Measurements from ENCODE around the gene HLA-DOA. TPM values are rescaled to one million over a fixed set of nuclear protein-coding genes. Genes with fewer than 3 reads are reported as not detected.
A peak's percentile ranks its signal among the peaks of the same experiment; 100 is the strongest.

Gene HLA-DOA
- total and polyA plus RNA-seq, 2 of the 8 experiments (the other 6 are each of a cell fraction or from before 2014, with no cell fraction given): 23.7 to 89.0 TPM

GRCh38 chr6:32967151-32968091, 42.0 kb downstream of the HLA-DOA start:
- FAIRE-seq: peak; percentile 86
- TF ChIP-seq RAD21 (IDR thresholded peaks at IDR 0.05 in 1 of 2, conservative IDR thresholded peaks at IDR 0.05 in 1 of 2; ENCODE audit: low read depth in 2 of 2, low read length in 2 of 2) (peak; percentile 38 to 47; a peak in 3 of 4 replicates), TBP (IDR thresholded peaks at IDR 0.05; ENCODE audit: low read depth, low read length) (0 out of 2 replicates have a peak, but pooled peaks have one; percentile 13), MAX (IDR thresholded peaks at IDR 0.05) (no peak), RFX5 (IDR thresholded peaks at IDR 0.05; ENCODE audit: borderline replicate concordance, low read depth, low read length) (peak; percentile 35; the same call in 1 of the 2 replicates), GTF2F1 (IDR thresholded peaks at IDR 0.05; ENCODE audit: borderline replicate concordance, low read depth, low read length) (no peak), SAP30 (IDR thresholded peaks at IDR 0.05; ENCODE audit: insufficient read depth, insufficient replicate concordance, low read length) (peak; percentile 69), SIN3A (conservative IDR thresholded peaks at IDR 0.05 in 1 of 2, IDR thresholded peaks at IDR 0.05 in 1 of 2; ENCODE audit: low read depth in 1 of 2, low read length in 2 of 2) (peak; percentile 30 to 89; a peak in 2 of 4 replicates)

More at GRCh38 chr6:32967151-32968091, 42.0 kb downstream of the HLA-DOA start:
- Histone ChIP-seq H3K4me3 (ENCODE audit: extremely low read depth in 1 of 4, insufficient read depth in 2 of 4, low read depth in 3 of 4, low read length in 4 of 4) (peak overlapping the region; percentile 90 to 99 (median 96)), H3K18ac (ENCODE audit: extremely low read depth, low read length) (0 out of 2 replicates have a peak overlapping the region, but pooled peaks have one; percentile 84), H2BK20ac (ENCODE audit: low read length) (no peak overlapping the region), H2BK15ac (ENCODE audit: low read length) (peak overlapping the region; percentile 84; the same call in 1 of the 2 replicates), H3K4ac (replicated peaks; ENCODE audit: insufficient read length, low read depth, low read length) (peak overlapping the region; percentile 49), H3K79me1 (ENCODE audit: low read depth, low read length) (no peaks in the 10 kb centered on the region; the same call in 1 of the 2 replicates), H3K27me3 (replicated peaks in 1 of 4; ENCODE audit: control insufficient read depth in 3 of 4, extremely low read depth in 1 of 4, insufficient read depth in 3 of 4, low read length in 3 of 4) (no peaks in the 10 kb centered on the region), H3K27ac (ENCODE audit: low read depth, low read length) (0 out of 2 replicates have a peak overlapping the region, but pooled peaks have one; percentile 99), H3K14ac (ENCODE audit: insufficient read length) (no peak overlapping the region), H3K36me3 (ENCODE audit: control insufficient read depth in 2 of 4, insufficient read depth in 4 of 4, low read length in 3 of 4) (peaks cover 0 to 4% (median 1%) of the 10 kb centered on the region in 4 experiments; a peak in 3 of 8 replicates), H4K8ac (ENCODE audit: extremely low read depth, insufficient read depth, low read length) (no peak overlapping the region), H3K79me2 (ENCODE audit: control insufficient read depth in 1 of 2, insufficient read depth in 2 of 2, low read length in 2 of 2) (peaks cover 6 to 72% of the 10 kb centered on the region in 2 experiments), H2BK12ac (ENCODE audit: low read depth, low read length) (peak overlapping the region; percentile 82; the same call in 1 of the 2 replicates), H3K9me3 (ENCODE audit: insufficient read depth in 2 of 2, low read depth in 1 of 2, low read length in 1 of 2) (no peaks in the 10 kb centered on the region; a peak in 1 of 4 replicates), H2AFZ (ENCODE audit: low read length) (no peak overlapping the region), H4K20me1 (replicated peaks in 1 of 2; ENCODE audit: control insufficient read depth in 1 of 2, insufficient read depth in 2 of 2, low read length in 2 of 2) (peaks cover 1 to 3% of the 10 kb centered on the region in 2 experiments), H3K4me2 (ENCODE audit: insufficient read depth in 1 of 2, low read depth in 2 of 2, low read length in 2 of 2) (peak overlapping the region; percentile 75 to 76), H3K9ac (replicated peaks in 1 of 4; ENCODE audit: extremely low read depth in 1 of 4, low read depth in 3 of 4, low read length in 3 of 4) (peak overlapping the region in 3 of 4 experiments; percentile 67 to 97 (median 91); a peak in 6 of 7 replicates), H2AK5ac (ENCODE audit: low read depth, low read length) (no peak overlapping the region), H4K91ac (replicated peaks; ENCODE audit: insufficient read length, low read length) (peak overlapping the region; percentile 72), H3K4me1 (replicated peaks in 1 of 4; ENCODE audit: control insufficient read depth in 3 of 4, insufficient read depth in 4 of 4, low read length in 3 of 4) (peaks cover 0 to 5% (median under 1%) of the 10 kb centered on the region in 4 experiments; a peak in 3 of 7 replicates), H2BK5ac (ENCODE audit: low read depth, low read length) (peak overlapping the region; percentile 97; the same call in 1 of the 2 replicates), H4K5ac (ENCODE audit: insufficient read length, low read depth, low read length) (peak overlapping the region; percentile 94), H2BK120ac (replicated peaks; ENCODE audit: low read depth, low read length) (peak overlapping the region; percentile 51), H3K23me2 (ENCODE audit: low read depth, low read length) (peaks cover 8% of the 10 kb centered on the region), H3K23ac (ENCODE audit: insufficient read length) (no peak overlapping the region), H3K56ac (replicated peaks; ENCODE audit: insufficient read length, low read depth, low read length) (no peak overlapping the region)
- DNase-seq (ENCODE audit: low read depth in 1 of 2, low spot score in 2 of 2): peak in 1 of 2 experiments; percentile 44
- POLR2A ChIA-PET (ENCODE audit: partially characterized antibody): interaction anchor here (0.7 to 33.3 kb wide), 9 partner anchors 1 to 282 kb away, joined by 3 to 1158 read pairs (median 49); partner anchors contain the start of genes BRD2, HLA-DMA, HLA-DMB and PSMB9
- CTCF ChIA-PET (ENCODE audit: partially characterized antibody): interaction anchor here (1.0 to 14.6 kb wide), 15 partner anchors 9 to 314 kb away, joined by 3 to 168 read pairs (median 5); partner anchors contain the start of genes HLA-DMA and TAP2
- 12% methylated on average over 16 of the region's 16 CpGs; no CpG with 5 or more reads in 1 of the 2 experiments for WGBS, 2 experiments (ENCODE audit: extremely low coverage in 1 of 2, insufficient coverage in 1 of 2, insufficient read length in 1 of 2, insufficient replicate concordance in 2 of 2, low coverage in 1 of 2, low lambda C conversion rate in 2 of 2, missing lambda C conversion rate in 1 of 2)

Data from H1 (cell line).